Ureter (tissue), 1 donor: ENCODE data around the gene ZNF496. TPM values are rescaled to one million over a fixed set of nuclear protein-coding genes. Genes with fewer than 3 reads are reported as not detected.
"Not testable (repeated sequence)": the region's sequence is repeated elsewhere in the genome, so short reads cannot be mapped to it uniquely, and the experiment has no call there.

Experiments
- DNase-seq: peaks from one replicate; pipeline ENCODE4 v3.0.0-alpha.2; 2020; ENCODE audit warnings: low spot score
- total RNA-seq: library from RNA; stranded (reverse); gene quantifications from one replicate; pipeline ENCODE4 v1.2.4, GENCODE V29; 2023
- donor health status: DM: yes; HTN: yes; CAD: no.

The ZNF496 gene
- total RNA-seq, 1 donor from 2014 or later: 25.7 TPM

DNA sequence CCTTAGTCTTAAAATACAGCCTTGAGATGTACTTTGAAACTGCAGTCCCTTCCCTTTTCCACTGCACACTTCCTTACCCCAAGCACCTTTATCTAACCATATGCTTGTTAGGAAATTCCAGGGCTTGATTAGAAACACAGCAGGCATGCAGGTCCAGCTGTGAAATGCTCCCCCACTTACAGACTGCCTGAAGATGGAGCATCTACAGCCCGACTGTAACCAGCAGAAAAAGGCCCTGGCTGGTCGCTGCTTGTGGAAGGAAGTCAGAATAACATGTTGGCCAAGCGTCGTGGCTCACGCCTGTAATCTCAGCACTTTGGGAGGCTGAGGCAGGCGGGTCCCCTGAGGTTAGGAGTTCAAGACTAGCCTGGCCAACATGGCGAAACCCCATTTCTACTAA lies 38.6 kb downstream of the ZNF496 start:
- DNase-seq: no peak

DNA sequence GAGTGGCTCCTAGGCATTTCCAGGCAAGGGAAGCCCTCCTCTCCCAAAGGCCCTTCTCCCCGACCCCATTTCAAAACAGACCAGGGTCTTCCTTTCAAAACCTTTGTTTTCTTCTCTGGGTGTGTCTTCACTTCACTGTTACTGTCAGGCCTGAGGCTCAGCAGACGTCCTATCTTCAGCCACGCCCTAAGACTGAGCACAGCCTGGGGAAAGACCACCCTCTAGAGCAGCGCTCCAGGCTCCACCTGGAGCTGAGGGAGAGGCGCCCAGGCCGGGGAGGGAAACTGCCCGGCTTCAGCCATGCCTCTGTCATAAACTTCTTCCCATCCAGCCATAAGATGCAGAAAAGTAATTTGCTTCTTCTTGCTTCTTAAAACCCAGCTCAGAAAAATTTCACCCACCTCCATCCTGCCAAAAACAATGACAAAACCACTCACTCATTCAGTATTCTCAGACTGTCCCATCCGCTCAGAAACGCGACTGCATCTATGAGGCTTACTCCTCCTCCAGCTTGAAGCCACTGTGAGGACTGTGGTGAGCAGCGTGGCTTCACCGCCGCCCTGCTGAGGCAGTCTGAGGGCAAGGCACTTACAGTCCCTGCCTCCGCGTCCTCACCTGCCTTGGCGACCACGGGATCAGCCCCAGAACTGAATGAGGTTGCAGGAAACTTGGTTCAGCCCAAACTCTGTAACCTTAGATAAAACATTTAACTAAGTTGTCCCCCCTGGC lies 39.7 kb downstream of the ZNF496 start:
- DNase-seq: no peak

DNA sequence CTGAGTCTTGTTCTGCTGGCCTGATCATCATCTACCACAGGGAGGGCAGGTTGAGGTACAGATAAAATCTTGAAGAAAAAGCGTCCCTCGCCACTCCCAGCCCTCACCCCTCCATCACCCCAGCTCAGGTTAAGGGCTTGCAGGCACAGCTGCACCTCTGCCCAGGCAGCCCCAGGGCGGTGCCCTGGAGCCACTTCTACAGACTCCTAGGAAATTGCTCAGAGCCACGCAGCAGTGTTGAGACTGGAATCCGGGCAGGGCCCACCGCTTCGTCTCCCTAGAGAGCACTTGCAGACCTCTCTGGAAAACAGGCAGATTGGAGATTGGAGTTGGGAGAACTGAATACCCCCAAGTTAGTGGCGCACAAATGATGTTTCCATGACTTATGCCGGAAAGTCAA lies 40.5 kb downstream of the ZNF496 start:
- DNase-seq: no peak

DNA sequence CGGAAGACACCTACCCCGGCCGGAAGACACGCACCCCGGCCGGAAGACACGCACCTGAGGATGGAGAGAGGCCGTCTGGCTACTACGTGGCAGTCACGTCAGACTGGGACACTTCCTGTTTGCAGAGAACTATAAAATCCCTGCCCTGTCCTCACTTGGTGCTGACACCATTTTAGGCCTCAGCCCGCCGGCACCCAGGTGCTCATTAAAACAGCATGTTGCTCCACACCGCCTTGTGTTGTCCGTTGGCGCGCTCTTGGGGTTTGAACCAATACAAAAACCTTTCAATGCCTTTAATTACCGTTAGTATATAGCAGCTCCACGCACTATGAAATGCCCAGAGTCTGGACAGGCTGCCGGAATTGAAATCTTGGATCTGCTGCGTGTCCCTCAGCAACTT lies 41.1 kb downstream of the ZNF496 start:
- no peak for DNase-seq

DNA sequence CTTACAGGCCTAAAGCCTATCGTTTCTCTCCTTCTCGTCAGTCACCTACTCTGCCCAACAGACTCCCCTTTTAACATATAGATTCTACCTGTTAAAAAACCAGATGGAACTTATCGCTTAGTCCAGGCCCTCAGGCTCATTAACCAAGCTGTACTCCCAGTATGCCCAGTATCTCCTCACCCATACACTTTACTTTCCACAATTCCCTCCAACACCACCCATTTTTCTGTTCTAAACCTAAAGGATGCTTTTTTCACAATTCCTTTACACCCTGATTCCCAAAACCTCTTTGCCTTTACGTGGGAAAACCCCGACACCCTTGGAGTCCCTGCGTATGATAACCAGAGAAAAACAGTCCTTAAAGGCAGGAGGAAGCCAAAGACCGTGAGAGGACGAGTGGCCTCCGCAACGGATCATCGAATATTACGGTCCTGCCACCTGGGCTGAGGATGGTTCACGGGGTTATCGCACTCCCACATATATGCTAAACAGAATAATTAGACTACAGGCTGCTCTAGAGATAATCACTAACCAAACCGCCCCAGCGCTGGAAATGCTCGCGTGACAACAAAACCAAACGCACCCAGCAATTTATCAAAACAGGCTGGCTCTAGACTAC lies 42.3 kb downstream of the ZNF496 start:
- DNase-seq: peak; percentile 2

DNA sequence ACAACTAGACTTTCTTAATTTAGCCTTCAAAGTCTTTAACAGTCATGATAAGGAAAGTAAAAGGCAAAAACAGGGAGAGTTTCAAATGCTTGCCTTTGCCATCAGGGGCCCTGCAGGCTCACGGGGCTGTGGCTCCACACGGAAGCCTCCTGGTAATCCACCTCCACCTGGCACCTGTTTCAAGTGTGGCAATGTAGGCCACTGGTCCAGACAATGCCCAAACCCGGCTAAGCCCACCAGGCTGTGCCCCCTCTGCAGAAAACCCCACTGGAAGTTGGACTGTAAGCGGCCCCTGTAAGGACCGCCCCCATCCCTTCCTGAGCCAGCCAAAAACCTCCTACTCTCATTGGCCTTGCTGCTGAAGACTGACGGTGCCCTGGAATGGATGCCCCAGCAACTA lies 43.3 kb downstream of the ZNF496 start:
- peak; percentile 32 for DNase-seq

DNA sequence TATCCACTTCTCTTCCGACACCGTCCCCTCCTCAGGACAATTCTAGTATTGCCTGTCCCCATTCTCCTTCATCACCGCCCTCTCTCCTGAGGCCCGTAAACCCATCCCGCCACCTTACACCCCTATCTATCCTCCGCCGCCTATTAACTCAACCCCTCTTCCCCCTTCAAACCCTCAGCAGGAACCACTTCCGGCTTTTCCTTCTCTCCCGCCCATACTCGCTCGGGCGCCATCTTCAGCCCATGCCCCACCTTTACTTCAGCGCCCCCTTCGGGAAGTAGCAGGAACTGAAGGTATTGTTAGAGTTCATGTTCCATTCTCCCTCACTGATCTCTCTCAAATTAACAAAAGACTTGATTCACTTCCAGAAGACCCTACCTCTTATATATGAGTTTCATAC lies 44.2 kb downstream of the ZNF496 start:
- peak; percentile 31 for DNase-seq

DNA sequence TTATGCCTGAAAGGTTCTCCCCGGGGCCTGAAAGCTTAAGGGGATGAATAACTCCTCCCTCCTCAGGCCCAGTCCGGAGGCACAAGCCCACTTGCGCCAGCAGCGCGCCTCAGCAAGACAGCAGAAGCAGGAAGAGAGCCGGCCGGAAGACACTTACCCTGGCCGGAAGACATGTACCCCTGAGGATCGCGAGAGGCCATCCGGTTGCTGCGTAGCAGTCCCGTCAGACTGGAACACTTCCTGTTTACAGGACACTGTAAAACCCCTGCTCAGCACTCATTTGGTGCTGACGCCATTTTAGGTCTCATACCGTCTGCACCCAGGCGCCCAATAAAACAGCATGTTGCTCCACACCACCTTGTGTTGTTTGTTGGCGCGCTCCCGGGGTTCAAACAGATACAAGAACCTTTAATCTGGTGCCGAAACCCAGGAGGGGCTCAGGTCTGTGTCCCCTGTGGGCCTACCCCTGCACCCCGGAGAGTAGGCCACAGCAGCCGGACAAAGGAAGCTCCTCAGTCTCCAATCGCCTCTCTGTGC lies 45.5 kb downstream of the ZNF496 start:
- peak; percentile 34 for DNase-seq

DNA sequence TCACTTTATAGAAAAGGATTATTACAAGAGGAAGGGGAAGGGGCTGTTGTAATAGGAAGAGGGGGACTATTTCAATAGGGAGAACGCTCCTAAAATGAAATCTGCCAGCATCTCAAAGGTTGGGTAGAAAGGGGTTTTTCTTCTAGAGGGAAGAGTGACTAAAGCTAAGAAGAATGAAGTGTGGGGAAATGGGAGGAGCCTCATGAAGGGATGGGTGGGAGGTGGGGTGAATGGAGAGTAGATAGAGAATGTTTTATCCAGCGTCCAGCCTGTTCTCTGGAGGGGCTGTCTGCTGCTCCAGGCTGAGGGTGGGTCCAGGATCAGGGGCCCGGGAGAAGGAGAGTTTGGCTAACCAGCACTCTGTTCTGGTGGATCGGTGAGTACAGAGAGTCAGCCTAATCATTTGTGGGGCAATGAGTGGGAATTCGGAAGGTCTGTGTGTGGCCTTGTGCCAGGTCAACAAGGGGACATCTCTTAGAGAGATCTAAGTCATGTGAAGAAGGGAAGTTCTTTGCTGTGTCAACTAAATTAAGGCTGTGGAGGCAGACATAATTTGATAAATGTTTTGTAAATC lies 50.6 kb downstream of the ZNF496 start:
- no peak for DNase-seq

DNA sequence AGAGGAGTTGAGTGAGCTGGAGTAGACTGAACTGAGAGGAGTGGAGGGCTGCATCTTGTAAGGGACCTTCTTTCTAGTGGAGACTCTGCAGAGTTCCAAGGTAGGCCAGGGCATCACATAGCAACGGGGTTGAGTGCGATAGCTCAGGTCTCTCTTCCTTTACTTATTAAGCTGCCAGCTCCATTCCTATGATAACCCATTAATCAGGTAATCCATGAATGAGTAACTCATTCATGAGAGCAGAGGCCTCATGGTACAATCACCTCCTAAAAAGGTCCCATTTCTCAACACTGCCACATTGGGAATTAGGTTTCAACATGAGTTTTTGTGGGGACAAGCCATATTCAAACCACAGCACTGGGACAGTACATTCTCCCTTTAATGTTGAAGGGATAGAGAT lies 54.5 kb downstream of the ZNF496 start:
- DNase-seq: no peak

DNA sequence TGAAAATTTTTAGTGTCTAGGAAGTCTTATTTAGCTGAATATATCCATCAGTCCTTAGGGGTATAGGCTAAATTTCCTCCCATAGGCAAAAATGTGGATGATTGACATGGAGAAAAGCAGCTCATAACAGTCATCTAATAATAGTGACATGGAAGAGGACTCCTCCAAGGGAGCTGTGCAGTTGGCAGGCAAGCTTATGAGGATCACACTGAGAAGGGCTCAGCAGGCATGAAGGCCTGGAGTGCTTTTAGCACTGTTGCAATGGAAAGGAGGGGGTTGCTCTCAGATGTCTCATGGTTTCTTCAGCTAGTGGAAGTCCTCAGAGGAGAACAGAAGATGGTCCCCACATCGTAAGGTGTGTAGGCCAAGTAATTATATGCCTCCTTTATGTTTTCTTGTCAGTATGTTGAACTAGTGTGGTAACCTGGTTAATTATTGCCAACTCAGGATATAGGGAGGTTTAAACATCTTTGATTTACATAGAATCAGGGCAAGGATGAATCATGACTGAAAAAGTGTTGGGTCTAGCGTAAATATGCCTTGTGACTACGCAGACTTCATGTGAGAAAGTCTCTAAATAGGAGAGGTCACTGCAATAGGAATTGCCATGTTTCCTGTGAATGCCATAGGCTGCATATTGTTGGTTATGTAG lies 56.9 kb downstream of the ZNF496 start:
- no peak for DNase-seq

DNA sequence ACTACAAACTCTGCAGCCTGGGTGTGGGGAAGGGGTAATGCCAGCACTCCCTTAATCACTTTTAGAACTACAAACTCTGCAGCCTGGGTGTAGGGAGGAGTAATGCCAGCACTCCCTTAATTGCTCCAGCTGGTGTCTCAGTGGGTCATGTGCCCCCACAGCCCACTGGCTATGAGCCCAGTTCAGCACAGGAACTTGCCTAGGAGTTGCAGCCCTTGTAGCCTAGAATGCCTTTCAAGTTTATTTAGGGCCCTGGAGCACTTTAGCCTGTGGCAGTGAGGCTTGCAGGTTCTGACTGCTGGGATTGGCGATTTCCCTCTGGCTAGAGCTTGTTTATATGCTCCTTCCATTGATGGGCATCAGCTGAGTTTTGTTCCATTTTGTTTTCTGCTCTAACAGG lies 58.7 kb downstream of the ZNF496 start:
- DNase-seq: no peak

DNA sequence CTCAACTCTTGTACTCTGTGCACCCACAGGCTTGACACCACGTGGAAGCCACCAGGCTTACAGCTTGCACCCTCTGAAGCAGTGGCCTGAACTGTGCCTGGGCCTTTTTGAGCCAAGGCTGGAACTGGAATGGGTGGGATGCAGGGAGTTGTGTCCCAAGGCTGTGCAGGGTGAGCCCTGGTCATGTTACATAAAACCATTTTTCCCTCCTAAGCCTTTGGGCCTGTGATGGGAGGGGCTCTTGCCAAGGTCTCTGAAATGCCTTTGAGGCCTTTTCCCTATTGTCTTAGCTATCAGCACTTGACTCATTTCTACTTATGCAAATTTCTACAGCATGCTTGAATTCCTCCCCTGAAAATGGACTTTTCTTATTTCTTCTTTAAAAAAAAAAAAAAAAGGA lies 61.7 kb downstream of the ZNF496 start:
- DNase-seq: no peak

DNA sequence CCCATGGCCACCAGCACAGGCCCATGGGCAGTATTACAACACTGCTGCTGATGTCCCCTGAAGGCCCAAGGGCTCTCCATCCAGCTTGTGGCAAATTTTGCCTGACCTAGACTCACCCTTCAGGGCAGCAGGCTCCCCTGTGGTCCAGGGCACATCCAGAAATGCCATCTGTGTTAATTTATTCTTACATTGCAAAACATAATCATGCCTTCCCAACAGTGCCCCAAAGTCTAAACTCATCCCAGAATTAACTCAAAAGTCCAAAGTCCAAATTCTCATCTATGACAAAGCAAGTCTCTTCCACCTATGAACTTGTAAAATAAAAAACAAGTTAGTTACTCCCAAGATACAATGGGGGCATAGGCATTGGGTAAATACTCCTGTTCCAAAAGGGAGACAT lies 62.5 kb downstream of the ZNF496 start:
- no peak for DNase-seq

DNA sequence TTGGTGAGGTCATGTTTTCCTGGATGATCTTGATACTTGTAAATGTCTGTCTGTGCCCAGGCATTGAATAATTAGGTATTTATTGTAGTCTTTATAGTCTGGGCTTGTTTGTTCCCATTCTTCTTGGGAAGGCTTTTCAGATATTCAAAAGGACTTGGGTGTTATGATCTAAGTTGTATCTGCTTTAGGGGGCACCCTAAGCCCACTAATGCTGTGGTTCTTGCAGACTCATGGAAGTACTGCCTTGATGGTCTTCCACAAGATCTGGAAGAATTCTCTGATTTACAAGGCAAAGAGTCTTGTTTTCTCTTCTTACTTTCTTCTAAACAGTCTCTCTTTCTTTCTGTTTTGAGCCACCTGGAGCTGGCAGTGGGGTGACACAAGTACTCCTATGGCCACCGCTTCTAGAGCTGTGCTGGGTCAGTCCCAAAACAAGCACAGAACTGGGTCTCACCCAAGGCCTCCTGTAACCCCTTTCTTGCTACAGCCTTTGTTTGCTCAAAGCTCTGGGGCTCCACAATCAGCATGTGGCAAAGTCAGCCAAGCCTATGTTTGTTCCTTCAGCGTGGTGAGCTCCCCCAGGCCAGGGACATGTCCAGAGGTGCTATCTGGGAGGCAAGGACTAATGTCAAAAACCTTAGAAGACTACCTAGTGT lies 63.1 kb downstream of the ZNF496 start:
- no peak for DNase-seq

DNA sequence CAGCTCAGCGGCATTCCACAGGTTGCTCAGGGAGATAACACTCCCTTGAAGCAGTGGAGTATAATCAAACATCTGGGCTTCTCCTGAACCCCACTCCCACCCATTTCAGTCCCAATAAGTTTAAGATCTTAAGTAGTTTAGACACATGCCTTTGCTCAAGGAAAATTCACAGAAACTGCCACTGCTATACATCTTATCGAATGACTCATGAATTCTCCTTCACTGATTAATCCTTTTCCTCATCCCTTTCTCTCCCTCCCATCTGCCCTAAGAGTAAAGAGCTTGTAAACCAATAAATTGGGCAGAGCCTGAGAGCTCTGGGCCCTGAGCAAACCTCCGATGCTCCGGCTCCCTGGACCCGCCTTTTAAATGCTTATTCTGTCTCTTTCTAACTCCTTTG lies 65.6 kb downstream of the ZNF496 start:
- no peak for DNase-seq

DNA sequence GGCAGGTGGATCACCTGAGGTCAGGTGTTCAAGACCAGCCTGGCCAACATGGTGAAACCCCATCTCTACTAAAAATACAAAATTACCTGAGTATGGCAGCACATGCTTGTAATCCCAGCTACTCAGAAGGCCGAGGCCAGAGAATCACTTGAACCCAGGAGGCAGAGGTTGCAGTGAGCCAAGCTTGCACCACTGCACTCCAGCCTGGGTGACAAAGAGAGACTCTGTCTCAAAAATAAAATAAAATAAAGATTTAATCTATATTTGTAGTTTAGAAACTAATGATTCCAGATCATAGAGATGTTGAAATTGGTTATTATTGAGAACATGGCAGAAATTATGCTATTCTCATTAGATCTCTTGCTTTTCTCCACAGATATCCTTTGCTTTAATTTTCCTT lies 75.9 kb downstream of the ZNF496 start, which contains the start of gene VN1R5:
Gene VN1R5, plus strand, starts transcription at position 301 of the 400 bp plus-strand sequence.
- not testable (repeated sequence) for DNase-seq

DNA sequence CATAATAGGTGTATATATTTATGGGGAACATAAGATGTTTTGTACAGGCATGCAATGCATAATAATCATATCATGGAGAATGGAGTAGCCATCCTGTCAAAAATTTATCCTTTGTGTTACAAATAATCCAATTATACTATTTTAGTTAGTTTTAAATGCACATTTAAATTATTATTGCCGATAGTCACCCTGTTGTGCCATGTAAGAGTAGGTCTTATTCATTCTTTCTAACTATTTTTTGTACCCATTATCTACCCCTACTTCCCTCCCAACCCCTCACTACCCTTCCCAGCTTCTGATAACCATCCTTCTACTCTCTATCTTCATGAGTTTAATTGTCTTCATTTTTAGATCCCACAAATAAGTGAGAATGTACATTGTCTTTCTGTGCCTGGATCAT lies 84.1 kb downstream of the ZNF496 start:
- DNase-seq: no peak
